Measurements from ENCODE around the gene METTL1.
"Not testable (repeated sequence)": the region's sequence is repeated elsewhere in the genome, so short reads cannot be mapped to it uniquely, and the experiment has no call there.

METTL1 gene

DNA sequence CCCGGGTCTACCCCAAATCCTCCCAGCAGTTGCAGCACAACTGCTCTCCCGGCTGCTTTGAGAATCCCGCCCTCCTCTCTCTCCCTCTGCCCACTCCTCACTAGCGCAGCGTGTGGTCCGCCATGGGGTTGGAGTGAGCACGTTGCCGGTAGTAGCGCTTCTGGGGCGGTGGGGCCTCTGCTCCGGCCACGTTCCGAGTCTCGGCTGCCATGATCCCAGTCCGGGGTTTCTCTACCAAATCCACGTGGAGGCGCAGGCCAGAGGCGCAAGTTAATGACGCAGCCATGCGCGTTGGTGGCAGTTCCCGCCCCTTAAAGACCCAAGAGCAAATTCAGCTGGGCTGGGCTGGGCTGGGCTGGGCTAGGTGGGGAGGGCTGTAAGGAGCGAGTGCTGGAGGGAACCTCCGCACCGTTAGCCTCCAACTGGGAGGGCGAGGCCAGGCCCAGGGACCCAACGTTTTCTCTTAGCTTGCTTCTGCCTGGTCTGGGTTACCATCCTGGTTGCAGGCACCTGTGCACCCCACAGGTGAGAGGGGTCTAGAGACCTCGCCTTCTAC, at the start of gene METTL1:
Gene METTL1, minus strand, starts transcription at position 233 of the 556 bp plus-strand sequence. Its CDS starts 22 bp downstream, at position 211.
- DNase-seq, result peak; percentile 89 to 92

DNA sequence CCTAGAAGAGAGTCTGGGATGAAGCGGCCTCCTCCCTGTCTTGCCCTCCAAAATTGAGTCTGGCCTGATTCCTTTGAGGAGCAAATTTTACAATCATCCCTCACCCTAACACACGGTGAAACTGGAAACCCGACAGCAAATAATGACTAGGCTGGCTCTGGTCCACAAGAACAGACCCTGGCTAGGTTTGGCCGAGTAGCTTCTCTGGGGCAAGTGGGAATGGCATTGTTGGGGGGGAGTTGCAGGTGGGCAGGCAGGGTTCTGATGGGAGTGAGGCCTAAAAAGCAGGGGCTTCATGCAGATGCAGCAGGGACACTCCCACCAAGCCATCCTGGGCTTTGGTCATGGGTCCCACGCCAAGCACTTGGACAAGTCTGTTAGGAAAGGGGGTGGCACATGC, 49.1 kb upstream of the METTL1 start:
- not testable (repeated sequence) for DNase-seq

GRCh38 chr12:57820119-57820518, 48.2 kb upstream of the METTL1 start:
- DNase-seq, result not testable (repeated sequence)

DNA sequence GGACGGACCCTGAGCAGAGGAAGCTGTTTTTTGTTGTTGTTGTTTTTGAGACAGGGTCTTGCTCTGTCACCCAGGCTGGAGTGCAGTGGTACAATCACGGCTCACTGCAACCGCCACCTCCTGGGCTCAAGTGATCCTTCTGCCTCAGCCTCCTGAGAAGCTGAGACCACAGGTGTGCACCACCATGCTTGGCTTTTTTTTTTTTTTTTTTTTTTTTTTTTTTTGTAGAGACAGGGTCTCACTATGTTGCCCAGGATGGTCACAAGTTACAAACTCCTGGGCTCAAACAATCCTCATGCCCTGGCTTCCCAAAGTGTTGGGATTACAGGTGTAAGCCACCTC, 46.1 kb upstream of the METTL1 start:
- DNase-seq, result not testable (repeated sequence)

DNA sequence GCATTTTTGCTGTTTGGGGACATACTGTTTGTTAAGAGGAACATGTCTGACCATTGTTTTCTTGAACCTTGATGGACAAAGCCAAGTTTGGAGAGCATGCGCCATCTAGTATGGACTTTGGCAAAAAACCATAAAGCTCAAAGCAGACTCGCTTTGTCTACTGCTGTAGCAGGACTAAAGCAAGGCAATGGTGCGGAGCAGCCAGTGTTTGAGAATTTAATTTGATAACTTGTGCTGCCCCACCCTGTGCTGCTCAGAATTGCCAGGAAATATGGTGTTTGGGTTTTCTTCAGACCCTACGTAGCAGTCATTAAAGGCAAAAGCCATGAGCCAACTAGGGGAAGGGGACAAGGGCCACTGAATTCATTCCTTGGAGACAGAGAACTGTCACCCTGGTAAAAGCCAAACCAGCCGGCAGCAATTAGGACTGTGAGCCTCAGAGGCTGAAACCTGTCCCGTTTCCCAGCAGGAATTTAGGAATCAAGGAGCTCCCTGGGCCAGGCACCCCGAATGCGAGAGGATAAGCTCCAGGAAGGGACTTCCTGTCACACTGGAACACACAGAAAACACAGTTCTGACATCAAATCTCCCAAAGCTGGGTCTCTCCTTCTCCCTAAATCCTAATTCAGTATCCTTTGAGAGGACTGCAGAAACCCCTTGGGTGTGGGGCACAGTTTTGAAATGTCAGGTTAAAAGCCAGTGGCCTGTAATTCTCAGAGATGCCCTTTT, 45.5 kb upstream of the METTL1 start:
- no peak for DNase-seq

DNA sequence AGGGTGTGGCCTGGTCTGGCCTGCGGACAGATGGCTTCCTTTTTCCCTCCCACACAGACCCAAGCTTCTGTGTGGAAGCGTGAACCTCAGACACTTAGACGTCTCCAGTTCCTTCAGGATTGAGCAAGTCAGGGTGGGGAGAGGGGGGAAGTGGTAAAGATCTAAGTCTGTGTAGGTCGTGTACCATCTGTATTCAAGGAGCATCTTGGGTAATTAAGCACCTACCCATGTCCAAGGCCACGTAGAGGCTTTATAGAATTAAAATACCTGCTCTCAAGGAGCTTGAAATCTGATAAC, 44.9 kb upstream of the METTL1 start:
- DNase-seq, result no peak

GRCh38 chr12:57816001-57816854, 44.3 kb upstream of the METTL1 start:
- no peak for DNase-seq

- DNase-seq, result no peak
Observed at GRCh38 chr12:57815177-57816000, 43.5 kb upstream of the METTL1 start.

- no peak for DNase-seq
Observed at GRCh38 chr12:57813971-57814772, 42.3 kb upstream of the METTL1 start.

DNA sequence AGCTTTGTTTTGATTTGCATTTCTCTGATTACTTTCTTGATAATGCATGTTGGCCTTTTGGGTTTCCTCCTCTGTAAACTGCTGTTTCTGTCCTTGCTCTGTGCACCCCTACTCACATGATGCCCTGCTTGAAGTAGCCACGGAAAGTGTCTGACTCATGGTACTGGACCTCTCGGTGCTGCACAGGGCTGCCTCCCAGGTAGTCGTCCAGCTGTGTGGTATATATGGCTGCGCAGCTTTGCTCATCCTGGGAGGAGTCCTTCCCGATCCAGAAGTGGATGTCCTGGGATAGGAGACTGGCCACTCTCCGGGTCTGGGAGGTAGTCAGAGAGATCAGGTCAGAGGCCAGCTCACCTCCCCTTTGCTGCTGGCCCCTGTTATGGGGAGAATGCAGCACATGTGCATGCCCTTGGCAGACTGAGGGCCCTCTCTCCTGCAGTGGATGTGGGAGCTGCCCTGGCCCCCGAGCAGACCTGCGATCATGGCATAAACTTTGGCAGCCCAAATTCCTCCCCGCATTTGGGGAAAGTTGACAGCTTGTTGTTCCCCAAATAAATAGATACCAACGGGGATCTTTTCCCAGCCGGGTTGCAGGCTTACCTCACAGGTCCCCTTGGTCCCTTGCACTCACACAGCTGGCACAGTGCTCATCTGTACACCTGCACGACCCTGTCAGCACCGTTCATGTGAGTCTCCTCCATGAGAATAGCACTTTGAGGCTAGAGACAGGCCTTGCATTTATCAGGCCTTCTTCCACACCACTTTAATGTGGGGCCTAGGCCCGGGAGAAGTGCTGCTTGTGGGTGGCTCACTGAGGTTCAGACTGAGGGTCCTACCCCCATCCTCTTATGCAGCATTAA, 41.4 kb upstream of the METTL1 start:
- DNase-seq, result no peak

DNA sequence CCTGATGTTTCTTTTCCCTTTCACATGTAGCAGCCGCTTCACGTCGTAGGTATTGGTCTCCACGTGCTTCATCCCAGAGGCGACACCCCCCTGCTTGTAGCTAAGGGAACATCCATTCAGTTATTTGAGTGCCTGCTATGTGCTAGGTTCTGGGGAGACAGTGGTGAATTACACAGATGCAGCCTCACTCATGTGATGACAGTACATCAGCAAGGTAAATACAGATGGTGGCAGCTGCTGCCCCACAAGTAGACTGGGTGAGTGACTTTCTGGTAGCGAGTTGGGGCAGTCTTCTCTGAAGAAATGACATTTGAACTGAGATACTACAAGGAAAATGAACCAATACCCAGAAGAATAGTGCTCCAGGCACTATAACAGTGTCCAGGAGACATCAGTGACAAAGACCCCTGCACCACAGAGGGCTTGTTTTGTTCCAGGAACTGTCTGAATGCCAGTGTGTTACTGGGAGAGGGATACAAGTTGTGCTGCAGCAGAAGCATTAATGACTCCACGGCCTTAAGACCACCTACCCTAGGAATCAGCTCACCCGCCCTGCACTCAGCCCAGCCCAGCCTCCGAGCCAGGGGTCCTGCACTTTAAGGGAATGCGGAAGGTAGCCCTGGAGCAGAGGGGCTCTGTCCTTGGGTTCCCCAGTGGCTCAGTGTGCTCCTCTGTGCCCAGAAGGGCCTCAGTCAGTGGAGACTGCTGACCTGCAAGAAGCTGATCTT, 39.3 kb upstream of the METTL1 start:
- no peak for DNase-seq

DNA sequence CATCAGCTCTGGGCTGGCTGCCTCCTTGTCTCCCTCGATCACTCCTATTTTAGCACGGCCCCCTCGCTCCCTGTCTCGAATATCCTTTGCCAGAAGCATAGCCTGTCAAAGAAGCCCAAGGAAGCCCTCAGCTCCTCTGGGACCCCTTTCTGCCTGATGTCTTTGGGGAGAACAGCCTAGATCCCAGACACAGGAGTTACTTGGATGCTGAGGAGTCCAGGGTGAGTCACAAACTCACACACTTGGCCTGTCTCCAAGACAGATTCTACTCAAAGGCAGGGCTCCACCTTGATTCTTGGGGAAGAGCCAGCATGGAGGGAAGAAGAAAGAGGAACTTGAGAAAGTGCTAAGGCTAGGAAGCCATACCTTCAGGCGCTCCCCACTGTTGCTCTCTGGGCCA, 38.5 kb upstream of the METTL1 start:
- DNase-seq, result no peak

- no peak for DNase-seq
Observed at GRCh38 chr12:57809425-57809824, 37.5 kb upstream of the METTL1 start.

- DNase-seq, result no peak
Observed at GRCh38 chr12:57808351-57808750, 36.4 kb upstream of the METTL1 start.

DNA sequence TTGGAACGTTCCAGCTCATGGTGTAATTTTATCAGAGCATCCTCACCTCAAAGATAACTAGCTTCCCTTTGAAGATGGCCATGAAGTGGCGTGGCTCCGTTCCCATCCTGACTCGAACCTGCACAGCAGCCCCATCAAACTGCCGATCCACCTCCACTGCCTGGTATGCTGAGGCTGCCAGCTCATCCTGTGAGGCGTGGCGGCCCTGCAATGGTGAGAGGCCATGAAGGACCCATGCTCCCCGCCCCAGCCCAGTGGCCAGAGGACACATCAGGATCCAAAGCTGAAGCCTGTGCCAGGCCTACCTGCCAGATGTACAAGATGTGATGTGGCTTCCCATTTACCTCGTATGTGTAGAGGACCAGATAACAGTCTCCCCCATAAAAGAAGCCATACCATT, 35.4 kb upstream of the METTL1 start:
- DNase-seq, result no peak

GRCh38 chr12:57806677-57807076, 34.8 kb upstream of the METTL1 start:
- DNase-seq, result no peak

DNA sequence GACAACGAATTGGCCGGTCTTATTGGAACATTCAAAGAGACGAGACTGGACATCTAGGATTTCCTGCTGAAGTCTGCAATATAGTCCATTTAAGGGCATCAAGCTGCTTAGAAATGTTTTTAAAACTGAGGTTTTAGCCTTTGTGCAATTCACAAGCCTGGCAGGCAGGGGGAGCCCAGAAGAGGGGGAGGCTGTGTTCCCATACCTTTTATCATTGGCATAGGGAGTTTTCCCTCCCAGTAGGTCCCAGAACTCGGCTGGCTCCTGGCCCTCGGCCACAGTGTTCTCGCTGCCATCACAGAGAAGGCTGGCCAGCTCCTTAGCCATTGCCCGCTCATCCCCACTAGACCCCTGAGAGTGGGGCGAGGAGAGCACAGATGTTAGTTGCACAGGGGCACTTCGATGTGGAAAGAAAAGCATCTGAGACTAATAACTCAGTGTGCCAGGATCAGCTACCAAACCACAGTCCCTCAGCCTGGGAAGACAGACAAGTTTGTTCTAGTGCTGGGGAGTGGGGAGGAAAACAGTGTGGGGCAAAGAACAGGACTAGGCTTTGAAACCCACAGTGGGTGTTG, 31.5 kb upstream of the METTL1 start:
- DNase-seq, result peak in 1 of 2 donors; percentile 47

- DNase-seq, result no peak
Observed at GRCh38 chr12:57802607-57803006, 30.7 kb upstream of the METTL1 start.

DNA sequence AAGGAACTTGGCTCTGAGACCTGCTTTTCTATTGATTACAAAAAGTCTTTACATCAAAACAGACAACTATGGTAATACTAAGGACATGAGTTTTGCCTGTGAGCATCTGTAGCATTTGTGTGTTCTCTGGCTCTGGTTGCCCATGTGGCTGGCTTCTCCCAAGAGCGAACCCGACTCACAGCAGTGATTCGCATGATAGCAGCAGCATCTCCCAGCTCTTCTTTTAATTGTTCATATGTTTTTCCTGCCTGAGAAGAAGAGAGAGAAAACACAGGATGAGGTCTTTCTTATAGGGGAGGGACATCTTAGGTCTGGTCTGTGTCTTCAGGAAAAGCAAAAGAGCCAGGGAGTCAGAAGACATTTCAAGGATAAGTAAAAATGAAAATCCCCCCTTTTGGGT, 29.1 kb upstream of the METTL1 start:
- DNase-seq, result no peak

- no peak for DNase-seq
Observed at GRCh38 chr12:57797933-57798332, 26.0 kb upstream of the METTL1 start.

Data from CD4-positive, alpha-beta T cell treated with Interferon alpha-2 for 1 hour (primary cell).